ENCODE measurements around the gene HEATR9. TPM values are rescaled to one million over a fixed set of nuclear protein-coding genes. Genes with fewer than 3 reads are reported as not detected.

Gene HEATR9
- total RNA-seq, 1 experiment from 2014 or later: not detected

GRCh38 chr17:35894206-35894605, 25.5 kb upstream of the HEATR9 start:
- TF ChIP-seq CTCF (IDR thresholded peaks at IDR 0.05; ENCODE audit: insufficient read depth in 1 of 2, low read depth in 1 of 2, low read length in 1 of 2, severe bottlenecking in 1 of 2, unreplicated experiment in 1 of 2): no peak
- H3K4me3 Mint-ChIP-seq (ENCODE audit: unreplicated experiment): no peak overlapping the region

GRCh38 chr17:35893751-35894150, 25.1 kb upstream of the HEATR9 start:
- H3K27me3 Mint-ChIP-seq (ENCODE audit: insufficient read depth, unreplicated experiment): no peaks in the 10 kb centered on the region
- no peaks in the 10 kb centered on the region for H3K4me1 Mint-ChIP-seq (ENCODE audit: low read depth, unreplicated experiment)
- H3K9me3 Mint-ChIP-seq (ENCODE audit: unreplicated experiment): no peaks in the 10 kb centered on the region
- POLR2A ChIA-PET: no interaction called here
- Histone ChIP-seq H3K4me1 (no peaks in the 10 kb centered on the region), H3K27me3 (replicated peaks; ENCODE audit: control insufficient read depth, insufficient read depth, low read length) (no peaks in the 10 kb centered on the region), H3K4me3 (ENCODE audit: low read depth, low read length) (no peak overlapping the region), H3K36me3 (ENCODE audit: control insufficient read depth, insufficient read depth, low read length) (no peaks in the 10 kb centered on the region), H3K9me3 (no peaks in the 10 kb centered on the region)
- no peak for DNase-seq
- no TSS peak for BruUV-seq (replicated peaks)
- intact Hi-C loops (cut with micrococcal nuclease; ENCODE audit: unreplicated experiment): no loop called here
- TF ChIP-seq CTCF (IDR thresholded peaks at IDR 0.05; ENCODE audit: insufficient read depth in 1 of 2, low read depth in 1 of 2, low read length in 1 of 2, severe bottlenecking in 1 of 2, unreplicated experiment in 1 of 2): no peak
- H3K4me3 Mint-ChIP-seq (ENCODE audit: unreplicated experiment): no peak overlapping the region
- no peaks in the 10 kb centered on the region for H3K36me3 Mint-ChIP-seq (ENCODE audit: insufficient read depth, unreplicated experiment)
- CTCF ChIA-PET: interaction anchor here (0.6 kb wide), 1 partner anchor 278 kb away, joined by 5 read pairs; no protein-coding TSS in a partner anchor
- H3K27ac Mint-ChIP-seq (ENCODE audit: unreplicated experiment): no peak overlapping the region

More at GRCh38 chr17:35894206-35894605, 25.5 kb upstream of the HEATR9 start:
- no peak overlapping the region for H3K27ac Mint-ChIP-seq (ENCODE audit: unreplicated experiment)
- ChIA-PET POLR2A (no interaction called here), CTCF (no interaction called here)
- no peak overlapping the region for H3K4me3 ChIP-seq (ENCODE audit: low read depth, low read length)
- no TSS peak for BruUV-seq (replicated peaks)
- H3K9me3 ChIP-seq: no peaks in the 10 kb centered on the region
- intact Hi-C loops (cut with micrococcal nuclease; ENCODE audit: unreplicated experiment): no loop called here
- H3K9me3 Mint-ChIP-seq (ENCODE audit: unreplicated experiment): no peaks in the 10 kb centered on the region
- no peaks in the 10 kb centered on the region for H3K36me3 ChIP-seq (ENCODE audit: control insufficient read depth, insufficient read depth, low read length)
- no peak for DNase-seq
- H3K4me1 ChIP-seq: no peaks in the 10 kb centered on the region
- no peaks in the 10 kb centered on the region for H3K27me3 Mint-ChIP-seq (ENCODE audit: insufficient read depth, unreplicated experiment)
- no peaks in the 10 kb centered on the region for H3K27me3 ChIP-seq (replicated peaks; ENCODE audit: control insufficient read depth, insufficient read depth, low read length)
- no peaks in the 10 kb centered on the region for H3K36me3 Mint-ChIP-seq (ENCODE audit: insufficient read depth, unreplicated experiment)
- no peaks in the 10 kb centered on the region for H3K4me1 Mint-ChIP-seq (ENCODE audit: low read depth, unreplicated experiment)

- intact Hi-C loops (cut with micrococcal nuclease; ENCODE audit: unreplicated experiment): no loop called here
- Histone ChIP-seq H3K4me3 (ENCODE audit: low read depth, low read length) (no peak overlapping the region), H3K9me3 (no peaks in the 10 kb centered on the region), H3K4me1 (no peaks in the 10 kb centered on the region), H3K27me3 (replicated peaks; ENCODE audit: control insufficient read depth, insufficient read depth, low read length) (no peaks in the 10 kb centered on the region), H3K36me3 (ENCODE audit: control insufficient read depth, insufficient read depth, low read length) (no peaks in the 10 kb centered on the region)
- no peaks in the 10 kb centered on the region for H3K4me1 Mint-ChIP-seq (ENCODE audit: low read depth, unreplicated experiment)
- no TSS peak for BruUV-seq (replicated peaks)
- TF ChIP-seq CTCF (IDR thresholded peaks at IDR 0.05; ENCODE audit: insufficient read depth in 1 of 2, low read depth in 1 of 2, low read length in 1 of 2, severe bottlenecking in 1 of 2, unreplicated experiment in 1 of 2): no peak
- no peak for DNase-seq
- ChIA-PET POLR2A (no interaction called here), CTCF (no interaction called here)
- no peak overlapping the region for H3K27ac Mint-ChIP-seq (ENCODE audit: unreplicated experiment)
- no peak overlapping the region for H3K4me3 Mint-ChIP-seq (ENCODE audit: unreplicated experiment)
- no peaks in the 10 kb centered on the region for H3K9me3 Mint-ChIP-seq (ENCODE audit: unreplicated experiment)
- H3K27me3 Mint-ChIP-seq (ENCODE audit: insufficient read depth, unreplicated experiment): no peaks in the 10 kb centered on the region
- H3K36me3 Mint-ChIP-seq (ENCODE audit: insufficient read depth, unreplicated experiment): no peaks in the 10 kb centered on the region
These were observed 23.7 kb upstream of the HEATR9 start for GRCh38 chr17:35892091-35893035.

All from Caco-2 (cell line).